HepG2 (cell line): ENCODE data around the gene DDAH1.

Source experiments
- CHD2 ChIP-seq: IDR thresholded peaks from 2 replicates; pipeline ENCODE4 v1.6.1; 2011; ENCODE audit warnings: low read depth, low read length, improper control_type of control experiment
- GFI1 ChIP-seq: sonication (generic); formaldehyde crosslinking; IDR thresholded peaks from 2 replicates; pipeline ENCODE4 v1.5.0; 2020; ENCODE audit warnings: missing genetic modification reagents, mild to moderate bottlenecking, borderline replicate concordance
- IRF2 ChIP-seq: IDR thresholded peaks from 2 replicates; pipeline ENCODE4 v1.6.1; 2018; ENCODE audit warnings: missing genetic modification reagents, missing compliant biosample characterization
- JDP2 ChIP-seq: sonication (generic); formaldehyde crosslinking; IDR thresholded peaks from 2 replicates; pipeline ENCODE4 v1.8.1; 2022; ENCODE audit warnings: missing genetic modification reagents, borderline replicate concordance
- JUND ChIP-seq: sonication (generic); formaldehyde crosslinking; IDR thresholded peaks from 2 replicates; pipeline ENCODE4 v1.8.0; 2022; ENCODE audit warnings: mild to moderate bottlenecking, missing genetic modification reagents
- NCOA1 ChIP-seq: sonication (generic); formaldehyde crosslinking; IDR thresholded peaks from 2 replicates; pipeline ENCODE4 v1.9.0; 2021; ENCODE audit warnings: missing genetic modification reagents
- POLR2A ChIP-seq, 2 experiments: IDR thresholded peaks; 2 replicates each; pipeline ENCODE4 v1.6.1; 2011; ENCODE audit warnings: low read depth in 2 of 2, low read length in 2 of 2, mild to moderate bottlenecking in 1 of 2, moderate library complexity in 1 of 2; ENCODE audit not compliant: insufficient read depth in 1 of 2
- PTBP1 ChIP-seq: fragments of 200-400 bp; formaldehyde crosslinking; IDR thresholded peaks from 2 replicates; pipeline ENCODE4 v1.6.1; 2018; ENCODE audit warnings: low read length, low read depth; ENCODE audit not compliant: poor library complexity, severe bottlenecking
- ZNF10 ChIP-seq: sonication (generic); formaldehyde crosslinking; IDR thresholded peaks from 2 replicates; pipeline ENCODE4 v1.4.0; 2020; ENCODE audit warnings: mild to moderate bottlenecking, low read depth, missing genetic modification reagents, borderline replicate concordance
- ZNF121 ChIP-seq: sonication (generic); formaldehyde crosslinking; IDR thresholded peaks from 2 replicates; pipeline ENCODE4 v1.5.0; 2020; ENCODE audit warnings: mild to moderate bottlenecking, missing genetic modification reagents
- ZNF337 ChIP-seq: sonication (generic); formaldehyde crosslinking; IDR thresholded peaks from 2 replicates; pipeline ENCODE4 v1.5.1; 2020; ENCODE audit warnings: missing genetic modification reagents, low read depth, mild to moderate bottlenecking, borderline replicate concordance
- ZNF431 ChIP-seq: sonication (generic); formaldehyde crosslinking; IDR thresholded peaks from 2 replicates; pipeline ENCODE4 v1.9.0; 2022; ENCODE audit warnings: missing genetic modification reagents, low read depth, mild to moderate bottlenecking, borderline replicate concordance
- ZNF678 ChIP-seq: sonication (generic); formaldehyde crosslinking; IDR thresholded peaks from 2 replicates; pipeline ENCODE4 v1.4.0; 2020; ENCODE audit warnings: mild to moderate bottlenecking, missing genetic modification reagents

GRCh38 chr1:85274969-85275453 lies 189.9 kb downstream of the DDAH1 start:
- TF ChIP-seq ZNF10 (CRISPR knock-in tag) (no peak), PTBP1 (no peak), ZNF678 (no peak), NCOA1 (CRISPR knock-in tag) (no peak), GFI1 (CRISPR knock-in tag) (no peak), ZNF431 (CRISPR knock-in tag) (no peak), ZNF121 (CRISPR knock-in tag) (no peak), JUND (CRISPR knock-in tag) (no peak), CHD2 (no peak), JDP2 (CRISPR knock-in tag) (no peak), POLR2A (IDR thresholded peaks at IDR 0.05; ENCODE audit: insufficient read depth in 1 of 2, low read depth in 2 of 2, low read length in 2 of 2) (no peak), ZNF337 (CRISPR knock-in tag) (no peak), IRF2 (no peak)
